UCSD-AML1 (cell line): ENCODE measurements around the gene LRRC4.

ENCODE experiments used
- DNase-seq: peaks from one replicate; lab custom pipeline; 2025; ENCODE audit not compliant: unreplicated experiment; lab: John Stamatoyannopoulos, UW

Gene LRRC4

GRCh38 chr7:127981965-127982364 is 49.3 kb downstream of the LRRC4 start:
- no peak for DNase-seq

GRCh38 chr7:127980901-127981300 is 50.3 kb downstream of the LRRC4 start:
- no peak for DNase-seq

- no peak for DNase-seq
Measured at GRCh38 chr7:127979728-127980126, 51.5 kb downstream of the LRRC4 start.

GRCh38 chr7:127979113-127979727 is 52.0 kb downstream of the LRRC4 start:
- no peak for DNase-seq

- no peak for DNase-seq
Measured at GRCh38 chr7:127978421-127978820, 52.8 kb downstream of the LRRC4 start.
